Lower lobe of right lung (tissue), 2 donors: ENCODE measurements around the gene NIN. TPM values are rescaled to one million over a fixed set of nuclear protein-coding genes. Genes with fewer than 3 reads are reported as not detected.

Experiments used
- ATAC-seq, 2 donors: fragments of 200-7000 bp; cut with Tn5 transposase; one replicate each; pipeline ENCODE4 v1.9.1; 2020 to 2022; ENCODE audit warnings: mild to moderate bottlenecking in 2 of 2, moderate library complexity in 2 of 2
- DNase-seq: peaks from one replicate; pipeline ENCODE4 v3.0.0-alpha.2; 2020
- H3K27ac ChIP-seq: fragments of 200-600 bp; one replicate; pipeline ENCODE4 v1.8.0; 2022
- H3K27me3 ChIP-seq: fragments of 200-600 bp; one replicate; pipeline ENCODE4 v1.8.0; 2022; ENCODE audit warnings: low read depth
- H3K36me3 ChIP-seq: fragments of 200-600 bp; one replicate; pipeline ENCODE4 v1.8.0; 2022; ENCODE audit warnings: mild to moderate bottlenecking
- H3K4me1 ChIP-seq: fragments of 200-600 bp; one replicate; pipeline ENCODE4 v1.8.0; 2022
- H3K4me3 ChIP-seq: fragments of 200-600 bp; one replicate; pipeline ENCODE4 v1.8.0; 2022; ENCODE audit warnings: mild to moderate bottlenecking
- H3K9me3 ChIP-seq: fragments of 200-600 bp; one replicate; pipeline ENCODE4 v1.8.0; 2022
- intact Hi-C: fragments of 100-400 bp; cut with DNase I; formaldehyde crosslinking; loops from one replicate; pipeline ENCODE4 v1.11.0; 2022
- long read RNA-seq: library from polyadenylated mRNA; unstranded; transcript quantifications from one replicate; pipeline ENCODE4 v2.0.0, GENCODE V29; 2021
- total RNA-seq: library from RNA; stranded (reverse); fragmentation: NEBNext Ultra II Directional; extraction: Animal tissue kit (Norgen Biotek cat#: 25700); gene quantifications from one replicate; pipeline ENCODE4 v1.2.1, GENCODE V29; 2021
- TF ChIP-seq, protein P1 (sequence below): fragments of 200-600 bp; IDR thresholded peaks from one replicate; pipeline ENCODE4 v1.8.0; 2022; ENCODE audit warnings: antibody characterized with exemption, mild to moderate bottlenecking
- donor health status: DM: no; HTN: yes; CAD: no; lungs with severe emphysema.

NIN gene, protein sequence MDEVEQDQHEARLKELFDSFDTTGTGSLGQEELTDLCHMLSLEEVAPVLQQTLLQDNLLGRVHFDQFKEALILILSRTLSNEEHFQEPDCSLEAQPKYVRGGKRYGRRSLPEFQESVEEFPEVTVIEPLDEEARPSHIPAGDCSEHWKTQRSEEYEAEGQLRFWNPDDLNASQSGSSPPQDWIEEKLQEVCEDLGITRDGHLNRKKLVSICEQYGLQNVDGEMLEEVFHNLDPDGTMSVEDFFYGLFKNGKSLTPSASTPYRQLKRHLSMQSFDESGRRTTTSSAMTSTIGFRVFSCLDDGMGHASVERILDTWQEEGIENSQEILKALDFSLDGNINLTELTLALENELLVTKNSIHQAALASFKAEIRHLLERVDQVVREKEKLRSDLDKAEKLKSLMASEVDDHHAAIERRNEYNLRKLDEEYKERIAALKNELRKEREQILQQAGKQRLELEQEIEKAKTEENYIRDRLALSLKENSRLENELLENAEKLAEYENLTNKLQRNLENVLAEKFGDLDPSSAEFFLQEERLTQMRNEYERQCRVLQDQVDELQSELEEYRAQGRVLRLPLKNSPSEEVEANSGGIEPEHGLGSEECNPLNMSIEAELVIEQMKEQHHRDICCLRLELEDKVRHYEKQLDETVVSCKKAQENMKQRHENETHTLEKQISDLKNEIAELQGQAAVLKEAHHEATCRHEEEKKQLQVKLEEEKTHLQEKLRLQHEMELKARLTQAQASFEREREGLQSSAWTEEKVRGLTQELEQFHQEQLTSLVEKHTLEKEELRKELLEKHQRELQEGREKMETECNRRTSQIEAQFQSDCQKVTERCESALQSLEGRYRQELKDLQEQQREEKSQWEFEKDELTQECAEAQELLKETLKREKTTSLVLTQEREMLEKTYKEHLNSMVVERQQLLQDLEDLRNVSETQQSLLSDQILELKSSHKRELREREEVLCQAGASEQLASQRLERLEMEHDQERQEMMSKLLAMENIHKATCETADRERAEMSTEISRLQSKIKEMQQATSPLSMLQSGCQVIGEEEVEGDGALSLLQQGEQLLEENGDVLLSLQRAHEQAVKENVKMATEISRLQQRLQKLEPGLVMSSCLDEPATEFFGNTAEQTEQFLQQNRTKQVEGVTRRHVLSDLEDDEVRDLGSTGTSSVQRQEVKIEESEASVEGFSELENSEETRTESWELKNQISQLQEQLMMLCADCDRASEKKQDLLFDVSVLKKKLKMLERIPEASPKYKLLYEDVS (N-terminal part only)
- total RNA-seq = 45.9 TPM
- long read RNA-seq, full-length matches to known transcripts = 6 of 27 reads
- long read RNA-seq, partial matches to known transcripts = 13 of 27 reads
- long read RNA-seq, other reads (novel, unspliced or antisense) = 8 of 27 reads

DNA sequence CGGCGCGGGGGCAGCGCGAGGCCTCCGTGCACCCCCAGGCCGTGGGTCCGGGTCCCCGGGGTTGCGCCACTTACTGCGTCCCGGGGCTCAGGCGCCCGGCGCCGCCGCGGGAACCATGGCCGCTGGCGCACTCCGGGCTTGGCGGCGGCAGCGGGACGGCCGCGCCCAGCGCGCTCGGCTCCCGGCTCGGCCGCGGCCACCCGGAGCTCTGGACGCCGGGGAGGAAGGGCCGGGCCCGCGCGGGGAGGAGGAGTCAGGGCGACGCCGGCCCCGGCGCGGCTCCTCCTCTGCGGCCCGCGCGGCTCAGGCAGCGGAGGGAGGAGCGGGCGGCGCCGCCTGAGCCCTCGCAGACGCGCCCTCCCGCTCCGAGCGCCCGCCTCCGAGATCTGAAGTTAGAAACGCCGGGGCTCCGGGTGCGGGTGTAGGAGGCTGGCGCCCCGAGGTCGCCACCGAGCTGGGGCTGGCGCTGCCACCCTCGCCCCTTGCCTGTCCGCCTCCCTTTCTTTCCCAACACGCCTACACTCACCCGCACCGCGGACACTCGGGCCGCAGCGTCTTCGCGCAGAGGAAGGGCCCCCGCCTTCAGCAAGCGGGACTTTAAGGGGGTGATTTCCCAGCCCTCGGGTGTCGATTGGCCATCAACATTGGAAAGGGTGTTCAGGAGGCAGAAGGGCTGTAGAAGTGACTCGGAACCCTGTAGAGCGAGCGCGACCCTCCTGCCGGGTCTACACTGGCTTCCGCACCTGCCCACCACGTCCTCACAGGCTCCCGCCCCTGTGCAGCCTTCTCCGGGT, at the start of gene NIN:
NIN (minus strand) TSS at position 231 of the 794 bp plus-strand sequence. CDS start 9,106 bp downstream, outside the sequence.
- H3K27me3 ChIP-seq = no peaks in the 10 kb centered on the region
- no peaks in the 10 kb centered on the region for H3K9me3 ChIP-seq
- intact Hi-C loops = no loop called here
- H3K4me3 ChIP-seq = peak within 1 kb of the TSS; percentile 75
- peak; percentile 98 for ATAC-seq
- H3K4me1 ChIP-seq = peaks cover 28% of the 10 kb centered on the region
- TF ChIP-seq, protein P1, sequence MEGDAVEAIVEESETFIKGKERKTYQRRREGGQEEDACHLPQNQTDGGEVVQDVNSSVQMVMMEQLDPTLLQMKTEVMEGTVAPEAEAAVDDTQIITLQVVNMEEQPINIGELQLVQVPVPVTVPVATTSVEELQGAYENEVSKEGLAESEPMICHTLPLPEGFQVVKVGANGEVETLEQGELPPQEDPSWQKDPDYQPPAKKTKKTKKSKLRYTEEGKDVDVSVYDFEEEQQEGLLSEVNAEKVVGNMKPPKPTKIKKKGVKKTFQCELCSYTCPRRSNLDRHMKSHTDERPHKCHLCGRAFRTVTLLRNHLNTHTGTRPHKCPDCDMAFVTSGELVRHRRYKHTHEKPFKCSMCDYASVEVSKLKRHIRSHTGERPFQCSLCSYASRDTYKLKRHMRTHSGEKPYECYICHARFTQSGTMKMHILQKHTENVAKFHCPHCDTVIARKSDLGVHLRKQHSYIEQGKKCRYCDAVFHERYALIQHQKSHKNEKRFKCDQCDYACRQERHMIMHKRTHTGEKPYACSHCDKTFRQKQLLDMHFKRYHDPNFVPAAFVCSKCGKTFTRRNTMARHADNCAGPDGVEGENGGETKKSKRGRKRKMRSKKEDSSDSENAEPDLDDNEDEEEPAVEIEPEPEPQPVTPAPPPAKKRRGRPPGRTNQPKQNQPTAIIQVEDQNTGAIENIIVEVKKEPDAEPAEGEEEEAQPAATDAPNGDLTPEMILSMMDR = no peak
- H3K36me3 ChIP-seq = no peaks in the 10 kb centered on the region
- peak within 1 kb of the TSS; percentile 86 for H3K27ac ChIP-seq
- DNase-seq = peak; percentile 87

DNA sequence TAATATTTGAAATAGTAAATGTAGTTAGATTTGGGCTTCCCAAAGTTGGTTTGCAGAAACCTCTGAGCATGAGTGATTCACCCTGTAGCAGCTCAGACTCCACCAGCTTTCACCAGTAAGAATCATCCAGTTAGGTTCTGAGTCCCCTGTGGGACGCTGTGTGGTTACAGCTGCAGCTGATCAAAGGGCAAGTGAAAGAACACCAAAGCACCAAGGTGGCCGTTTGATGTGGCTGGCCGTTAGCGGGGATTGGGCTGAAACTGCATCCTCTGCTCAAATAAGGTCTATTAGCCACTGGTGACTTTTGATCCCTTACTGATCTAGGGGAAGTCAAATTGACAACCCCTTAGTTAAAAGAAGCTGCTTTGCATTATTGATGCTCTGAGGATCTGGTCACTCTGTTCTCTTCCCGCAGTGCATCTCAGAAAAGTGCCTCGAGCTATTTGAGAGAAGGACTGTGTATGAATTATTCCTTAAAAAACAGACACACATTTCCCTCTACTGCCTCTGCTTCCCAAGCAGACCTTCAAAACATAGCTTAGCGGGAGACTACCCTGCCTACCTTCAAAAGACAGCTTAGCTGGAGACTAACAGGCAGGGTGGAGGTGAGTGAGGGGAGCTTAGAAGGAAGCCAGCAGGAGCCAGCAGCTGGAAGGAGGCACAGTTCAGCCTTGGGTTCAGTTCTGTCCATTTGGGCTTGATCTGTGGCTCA, 44.6 kb upstream of the NIN start:
- intact Hi-C loops = no loop called here
- Histone ChIP-seq H3K36me3 (no peaks in the 10 kb centered on the region), H3K27ac (no peak overlapping the region), H3K4me3 (no peak overlapping the region), H3K9me3 (no peaks in the 10 kb centered on the region), H3K27me3 (peaks cover 32% of the 10 kb centered on the region), H3K4me1 (no peaks in the 10 kb centered on the region)
- DNase-seq (no peak), ATAC-seq (no peak)
- TF ChIP-seq, protein P1 = no peak

DNA sequence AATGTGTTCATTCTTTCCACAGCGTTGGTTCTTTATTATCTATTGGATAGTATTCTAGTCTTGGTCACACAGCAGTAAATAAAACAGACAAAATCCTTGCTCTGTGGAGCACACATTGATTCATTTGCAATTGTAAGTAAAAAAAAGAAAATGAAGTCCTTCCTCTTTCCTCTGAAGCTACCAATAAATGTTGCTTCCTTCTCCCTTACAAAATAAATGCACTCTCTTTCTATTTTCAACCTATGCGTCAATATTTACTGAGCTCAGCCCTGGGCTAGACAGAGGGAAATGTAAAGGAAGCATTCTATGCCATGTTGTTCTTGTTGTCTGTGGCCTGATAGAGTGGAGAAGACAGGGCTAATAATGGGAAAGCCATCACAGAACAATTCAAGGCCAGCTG, 43.8 kb upstream of the NIN start:
- intact Hi-C loops = no loop called here
- ATAC-seq = no peak
- TF ChIP-seq, protein P1 = no peak

DNA sequence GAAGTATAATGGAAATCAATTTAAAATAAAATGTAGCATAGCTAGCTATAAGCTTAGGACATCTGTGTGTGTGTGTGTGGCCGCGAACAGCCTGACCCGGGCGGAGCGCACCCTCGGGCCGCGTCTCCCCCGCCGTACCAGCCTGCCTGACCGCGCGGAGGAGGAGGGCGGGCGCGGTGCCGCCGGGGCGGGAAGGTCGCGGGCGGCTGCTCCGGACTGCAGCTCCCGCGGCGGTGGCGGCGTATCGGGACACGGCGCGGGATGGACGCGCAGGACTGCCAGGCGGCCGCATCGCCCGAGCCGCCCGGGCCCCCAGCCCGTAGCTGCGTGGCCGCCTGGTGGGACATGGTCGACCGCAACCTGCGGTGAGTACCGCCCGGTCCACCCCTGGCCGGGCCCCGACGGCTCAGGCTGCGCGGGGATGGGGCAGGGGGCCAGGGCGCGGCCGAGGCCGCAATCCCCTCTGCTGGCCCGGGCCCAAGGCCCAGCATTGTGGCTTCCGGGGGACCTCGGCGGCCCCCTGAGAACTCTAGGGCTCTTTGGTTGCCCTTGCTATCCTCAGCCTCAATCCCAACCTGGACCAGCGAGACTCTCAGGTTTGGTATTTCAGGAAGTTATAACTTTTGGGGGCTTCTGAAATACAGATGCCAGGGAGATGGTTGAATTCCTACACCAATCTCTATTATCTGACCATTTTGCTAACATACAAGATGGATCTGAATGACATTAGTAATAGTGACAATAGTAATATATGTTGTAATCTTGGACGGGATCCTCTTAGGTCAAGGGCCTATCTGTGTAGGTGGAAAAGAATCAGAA, 41.2 kb upstream of the NIN start, which contains the start of gene ABHD12B:
ABHD12B (plus strand) TSS at position 140 of the 819 bp plus-strand sequence; CDS start at position 262, 122 bp downstream.
- no peak within 1 kb of the TSS for H3K27ac ChIP-seq
- intact Hi-C loops = no loop called here
- no peaks in the 10 kb centered on the region for H3K36me3 ChIP-seq
- H3K4me1 ChIP-seq = no peaks in the 10 kb centered on the region
- TF ChIP-seq, protein P1 = no peak
- peaks cover 36% of the 10 kb centered on the region for H3K27me3 ChIP-seq
- H3K9me3 ChIP-seq = no peaks in the 10 kb centered on the region
- DNase-seq (no peak), ATAC-seq (peak; percentile 54 to 59)
- peak within 1 kb of the TSS; percentile 16 for H3K4me3 ChIP-seq

More for the DNA sequence above, 43.8 kb upstream of the NIN start:
- Histone ChIP-seq H3K4me1 (no peaks in the 10 kb centered on the region), H3K4me3 (no peak overlapping the region), H3K27me3 (peaks cover 36% of the 10 kb centered on the region), H3K9me3 (no peaks in the 10 kb centered on the region), H3K27ac (no peak overlapping the region), H3K36me3 (no peaks in the 10 kb centered on the region)
- DNase-seq = no peak
